Measurements from ENCODE around the gene GLCCI1.

GRCh38 chr7:7920481-7920880 lies 48.1 kb upstream of the GLCCI1 start:
- TF ChIP-seq EZH2 (IDR thresholded peaks at IDR 0.05) (no peak), POLR2AphosphoS5 (IDR thresholded peaks at IDR 0.05; ENCODE audit: borderline replicate concordance, low read depth, low read length) (no peak)

Measured in SK-N-MC (cell line).